Left colon (tissue), 2 donors: Measurements from ENCODE around the gene ZNF555. TPM values are rescaled to one million over a fixed set of nuclear protein-coding genes. Genes with fewer than 3 reads are reported as not detected.
"Not testable (repeated sequence)": the region's sequence is repeated elsewhere in the genome, so short reads cannot be mapped to it uniquely, and the experiment has no call there.

ENCODE experiments used
- ATAC-seq: fragments of 200-7000 bp; cut with Tn5 transposase; one replicate; pipeline ENCODE4 v1.9.1; 2020; ENCODE audit warnings: mild to moderate bottlenecking, moderate library complexity
- DNase-seq, 2 donors: peaks; one replicate each; pipeline ENCODE4 v3.0.0-alpha.2; 2020
- intact Hi-C, 2 donors: fragments of 100-400 bp; cut with DNase I in 1 of 2; cut with micrococcal nuclease in 1 of 2; formaldehyde crosslinking; loops; one replicate each; pipeline versions ENCODE4 v1.11.2 to v1.14.0; 2022; cut with DNase I, micrococcal nuclease
- total RNA-seq, 2 donors: library from RNA; stranded (reverse); fragmentation: NEBNext Ultra II Directional; extraction: Animal tissue kit (Norgen Biotek cat#: 25700); gene quantifications; one replicate each; pipeline ENCODE4 v1.2.1, GENCODE V29; 2021
- donor health status: DM: no; HTN: no; CAD: no.
- donor health status: DM: yes; HTN: yes; CAD: no.

The ZNF555 gene
- total RNA-seq, 2 donors from 2014 or later, result 5.2 to 5.5 TPM

- no peak for ATAC-seq
- intact Hi-C loops, result no loop called here
- DNase-seq, result no peak
These were observed 15.3 kb downstream of the ZNF555 start for GRCh38 chr19:2856457-2857050.

- no peak for DNase-seq
- no peak for ATAC-seq
- intact Hi-C loops, result no loop called here
These were observed 17.6 kb downstream of the ZNF555 start for GRCh38 chr19:2858864-2859263.

- ATAC-seq (no peak), DNase-seq (no peak)
- intact Hi-C loops, result no loop called here
These were observed 22.5 kb downstream of the ZNF555 start for GRCh38 chr19:2863816-2864215.

DNA sequence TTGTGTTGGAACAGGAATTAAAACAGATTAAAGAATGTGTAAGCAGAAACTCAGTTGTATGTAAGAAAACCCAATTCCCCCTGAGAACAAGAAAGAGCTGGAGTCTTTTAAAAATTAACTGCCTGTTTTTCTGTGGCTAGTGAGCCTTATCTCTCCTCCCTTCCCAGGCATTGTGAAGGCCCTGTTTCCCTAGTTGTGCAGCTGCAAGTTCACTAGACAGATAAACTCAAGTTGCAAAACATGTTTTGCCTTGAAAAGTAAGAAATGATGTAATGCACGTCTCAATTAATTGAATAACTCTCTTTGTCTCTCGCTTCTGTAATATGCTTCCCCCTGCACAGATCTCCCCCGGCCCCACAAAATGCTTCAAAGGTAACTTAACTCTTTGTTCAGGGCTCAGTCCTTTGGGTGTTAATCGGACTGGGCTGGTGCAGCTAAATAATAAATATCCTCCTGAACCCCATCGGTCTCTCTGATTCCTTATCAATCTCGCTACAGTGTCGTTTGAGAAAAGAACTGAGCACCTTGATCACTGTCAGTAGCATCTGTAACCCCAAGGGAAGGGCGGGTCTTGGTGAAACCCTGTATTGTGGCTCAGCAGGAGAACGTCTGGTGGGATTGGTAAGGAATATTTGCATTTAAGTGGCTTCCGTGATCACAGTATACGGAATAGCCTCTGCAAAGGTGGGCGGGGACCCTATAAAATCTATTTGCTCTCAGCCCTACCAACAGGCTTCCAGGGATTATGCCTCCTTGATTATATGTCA, 24.2 kb downstream of the ZNF555 start:
- DNase-seq, result no peak
- ATAC-seq, result peak; percentile 68
- intact Hi-C loops, result no loop called here

DNA sequence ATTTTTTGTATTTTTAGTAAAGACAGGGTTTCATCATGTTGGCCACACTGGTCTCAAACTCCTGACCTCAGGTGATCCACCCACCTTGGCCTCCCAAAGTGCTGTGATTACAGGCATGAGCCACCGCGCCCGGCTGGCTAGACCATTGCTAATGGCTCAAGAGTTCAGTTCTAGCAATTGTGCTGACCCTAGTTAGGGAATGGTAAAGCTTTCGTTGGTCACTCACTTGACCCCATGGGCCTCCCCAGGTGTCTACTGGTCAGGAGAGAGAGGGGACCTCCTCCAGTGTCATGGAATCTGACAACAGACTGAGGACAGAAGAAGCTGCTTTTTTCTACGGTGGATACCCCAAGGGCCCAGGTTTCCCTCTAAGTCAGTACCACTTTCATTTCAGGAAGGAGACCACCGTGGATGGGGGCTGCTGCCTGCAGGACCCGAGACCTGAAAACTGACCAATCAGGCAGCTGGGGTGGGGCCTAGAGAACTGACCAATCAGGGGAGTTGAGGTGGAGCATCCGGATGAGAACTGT, 25.3 kb downstream of the ZNF555 start:
- ATAC-seq (no peak), DNase-seq (no peak)
- intact Hi-C loops, result no loop called here

GRCh38 chr19:2867025-2867991, 26.0 kb downstream of the ZNF555 start, which contains the start of gene ZNF556:
Gene ZNF556, plus strand, starts transcription at chr19:2867335. Its CDS starts 87 bp downstream, at chr19:2867422.
- intact Hi-C loops, result no loop called here
- ATAC-seq, result no peak
- DNase-seq, result no peak

GRCh38 chr19:2869618-2870017, 28.3 kb downstream of the ZNF555 start:
- ATAC-seq, result no peak
- intact Hi-C loops, result no loop called here

GRCh38 chr19:2872175-2872574, 30.9 kb downstream of the ZNF555 start:
- intact Hi-C loops, DNase-seq, ATAC-seq: not testable (repeated sequence)

More at GRCh38 chr19:2869618-2870017, 28.3 kb downstream of the ZNF555 start:
- DNase-seq, result no peak

DNA sequence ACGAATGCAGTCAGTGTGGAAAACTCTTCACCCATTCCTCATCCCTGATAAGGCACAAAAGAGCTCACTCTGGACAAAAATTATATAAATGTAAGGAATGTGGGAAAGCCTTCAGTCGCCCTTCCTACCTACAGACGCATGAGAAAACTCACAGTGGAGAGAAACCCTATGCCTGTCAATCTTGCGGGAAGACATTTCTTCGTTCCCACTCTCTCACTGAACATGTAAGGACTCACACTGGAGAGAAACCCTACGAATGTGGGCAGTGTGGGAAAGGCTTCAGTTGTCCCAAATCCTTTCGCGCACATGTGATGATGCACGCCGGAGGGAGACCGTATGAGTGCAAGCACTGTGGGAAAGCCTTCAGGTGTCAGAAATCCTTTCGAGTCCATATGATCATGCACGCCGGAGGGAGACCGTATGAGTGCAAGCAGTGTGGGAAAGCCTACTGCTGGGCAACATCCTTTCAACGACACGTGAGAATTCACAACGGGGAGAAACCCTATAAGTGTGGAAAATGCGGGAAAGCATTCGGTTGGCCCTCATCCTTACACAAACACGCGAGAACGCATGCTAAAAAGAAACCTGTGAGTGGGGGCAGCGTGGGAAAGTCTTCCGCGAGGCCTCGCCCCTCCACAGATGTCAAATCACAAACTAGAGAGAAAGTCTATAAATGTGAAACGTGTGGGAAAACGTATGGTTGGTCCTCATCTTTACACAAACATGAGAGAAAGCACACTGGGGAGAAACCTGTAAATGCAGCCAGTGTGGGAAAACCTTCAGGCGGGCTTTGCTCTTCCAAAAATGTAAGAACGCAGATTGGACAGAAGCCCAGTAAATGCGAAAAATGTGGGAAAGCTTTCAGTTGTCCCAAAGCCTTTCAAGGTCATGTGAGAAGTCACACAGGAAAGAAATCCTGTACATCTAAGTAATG, 36.4 kb downstream of the ZNF555 start:
- DNase-seq, result no peak
- intact Hi-C loops, result no loop called here
- no peak for ATAC-seq

- ATAC-seq, result no peak
- intact Hi-C loops, result loop anchor here in 1 of 2 donors (10.0 kb wide), 1 partner anchor 281 kb away; no protein-coding TSS in a partner anchor
These were observed 42.6 kb downstream of the ZNF555 start for GRCh38 chr19:2883686-2884439.

DNA sequence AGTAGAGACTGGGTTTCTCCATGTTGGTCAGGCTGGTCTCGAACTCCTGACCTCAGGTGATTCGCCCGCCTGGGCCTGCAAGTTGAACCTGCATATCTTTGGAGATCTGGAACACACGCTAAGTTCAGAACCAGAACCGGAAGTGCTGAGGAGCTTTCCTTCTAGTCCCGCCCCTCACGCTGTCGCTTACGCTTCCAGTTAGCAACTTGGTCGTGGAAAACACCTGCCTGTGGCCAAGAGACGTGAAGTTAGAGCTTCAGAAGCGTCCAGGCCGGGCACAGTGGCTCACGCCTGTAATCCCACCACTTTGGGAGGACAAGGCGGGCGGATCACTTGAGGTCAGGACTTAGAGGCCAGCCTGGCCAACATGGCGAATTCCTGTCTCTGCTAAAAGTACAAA, 44.5 kb downstream of the ZNF555 start:
- DNase-seq (no peak), ATAC-seq (no peak)
- intact Hi-C loops, result loop anchor here in 1 of 2 donors (10.0 kb wide), 1 partner anchor 279 kb away; no protein-coding TSS in a partner anchor

More at GRCh38 chr19:2883686-2884439, 42.6 kb downstream of the ZNF555 start:
- no peak for DNase-seq

GRCh38 chr19:2887391-2887914, 46.2 kb downstream of the ZNF555 start:
- intact Hi-C loops, result loop anchor here in 1 of 2 donors (10.0 kb wide), 1 partner anchor 277 kb away; no protein-coding TSS in a partner anchor
- DNase-seq, result no peak
- ATAC-seq, result peak; percentile 78

DNA sequence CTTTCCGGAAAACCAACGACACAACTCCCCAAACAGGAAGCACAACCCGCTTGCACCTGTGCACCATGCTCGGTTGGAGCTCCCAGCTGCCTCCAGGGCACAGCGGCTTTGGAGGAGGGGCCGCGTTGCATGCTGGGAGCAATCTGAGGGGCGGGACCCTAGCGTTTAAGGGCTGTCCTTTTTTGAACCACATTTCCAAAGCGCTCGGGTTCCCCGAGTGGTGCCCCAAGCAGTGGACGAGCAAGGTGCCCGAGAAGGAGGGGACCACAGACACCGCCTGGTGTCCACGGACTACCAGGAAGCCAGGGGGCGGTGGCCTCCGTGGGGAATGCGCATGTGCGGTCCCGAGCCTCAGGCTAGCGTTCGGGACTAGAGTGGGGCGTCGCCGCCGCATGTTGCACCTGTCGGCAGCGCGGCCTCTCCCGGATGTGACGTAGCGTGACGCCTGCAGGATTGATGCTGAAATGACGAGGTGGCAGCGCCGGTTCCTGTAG, 47.5 kb downstream of the ZNF555 start:
- intact Hi-C loops, result loop anchor here in 1 of 2 donors (10.0 kb wide), 1 partner anchor 276 kb away; no protein-coding TSS in a partner anchor
- ATAC-seq, result peak; percentile 84
- peak; percentile 45 to 68 for DNase-seq

DNA sequence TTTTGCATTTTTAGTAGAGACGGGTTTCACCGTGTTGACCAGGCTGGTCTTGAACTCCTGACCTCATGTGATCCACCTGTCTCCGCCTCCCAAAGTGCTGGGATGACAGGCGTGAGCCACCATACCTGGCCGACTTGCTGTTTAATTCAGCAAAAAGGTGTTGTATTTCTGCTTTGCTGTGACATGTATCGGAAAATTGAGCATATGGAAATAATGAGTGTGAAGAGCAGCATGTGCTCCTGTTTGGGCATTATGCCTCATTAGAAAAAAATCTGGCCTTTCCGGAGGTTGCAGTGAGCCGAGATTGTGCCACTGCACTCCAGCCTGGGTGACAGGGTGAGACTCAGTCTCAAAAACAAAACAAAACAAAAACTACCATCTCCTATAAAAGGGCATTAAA, 49.3 kb downstream of the ZNF555 start:
- DNase-seq, intact Hi-C loops, ATAC-seq: not testable (repeated sequence)

DNA sequence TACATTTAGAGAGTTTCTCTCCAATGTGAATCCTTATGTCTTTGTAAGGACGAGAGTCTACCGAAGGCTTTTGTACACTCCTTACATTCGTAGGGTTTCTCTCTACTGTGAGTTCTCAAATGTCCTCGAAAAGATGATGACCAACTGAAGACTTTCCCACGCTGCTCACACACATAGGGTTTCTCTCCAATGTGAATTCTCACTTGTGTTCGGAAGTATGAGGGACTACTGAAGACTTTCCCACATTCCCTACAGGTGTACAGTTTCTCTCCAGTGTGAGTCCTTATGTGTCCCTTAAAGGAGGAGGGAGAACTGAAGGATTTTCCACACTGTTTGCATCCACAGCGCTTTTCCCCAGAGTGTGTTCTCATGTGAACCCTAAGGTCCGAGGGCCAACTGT, 55.4 kb downstream of the ZNF555 start:
- intact Hi-C loops, result no loop called here
- DNase-seq, result no peak

More for the DNA sequence above, 55.4 kb downstream of the ZNF555 start:
- ATAC-seq, result no peak
